KOPT-K1 (cell line): ENCODE measurements around the gene DOCK7.

Source experiments
- H3K27ac ChIP-seq: fragments of 200-600 bp; sonication (generic); 2 replicates; pipeline ENCODE4 v1.5.1; 2016; ENCODE audit warnings: antibody characterized with exemption, mild to moderate bottlenecking, low read depth, low read length; ENCODE audit not compliant: poor library complexity, severe bottlenecking
- H3K36me3 ChIP-seq: fragments of 200-600 bp; sonication (generic); 2 replicates; pipeline ENCODE4 v1.5.1; 2017; ENCODE audit warnings: antibody characterized with exemption, mild to moderate bottlenecking, low read length, moderate library complexity; ENCODE audit not compliant: insufficient read depth
- H3K9me3 ChIP-seq: fragments of 200-600 bp; sonication (generic); 2 replicates; pipeline ENCODE4 v1.5.1; 2017; ENCODE audit warnings: antibody characterized with exemption, low read length, mild to moderate bottlenecking; ENCODE audit not compliant: insufficient read depth, poor library complexity, severe bottlenecking

DOCK7 gene

GRCh38 chr1:62494137-62494536 is 194.0 kb downstream of the DOCK7 start:
- H3K27ac ChIP-seq = no peak overlapping the region
- H3K9me3 ChIP-seq = no peaks in the 10 kb centered on the region

DNA sequence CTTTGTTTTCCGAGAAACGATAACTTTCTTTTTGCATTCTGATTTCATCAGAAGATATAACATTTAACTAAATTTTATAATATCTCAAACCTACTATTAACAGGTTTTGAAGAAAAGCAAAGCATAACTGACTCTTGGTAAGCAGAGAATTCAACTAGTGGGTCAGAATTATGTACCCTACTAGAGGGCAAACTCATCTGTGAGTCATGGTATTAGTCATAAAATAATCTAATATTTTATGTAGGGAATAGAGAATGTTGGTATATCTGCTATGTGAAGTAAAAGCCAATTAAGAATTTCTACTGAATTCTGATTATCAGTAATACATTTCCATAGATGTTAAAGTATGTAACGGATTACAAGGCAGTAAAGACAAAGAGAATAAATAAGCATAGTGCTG is 194.5 kb downstream of the DOCK7 start:
- Histone ChIP-seq H3K9me3 (no peaks in the 10 kb centered on the region), H3K36me3 (peaks cover 11% of the 10 kb centered on the region), H3K27ac (no peak overlapping the region)

More at GRCh38 chr1:62494137-62494536, 194.0 kb downstream of the DOCK7 start:
- H3K36me3 ChIP-seq = peaks cover 9% of the 10 kb centered on the region

DNA sequence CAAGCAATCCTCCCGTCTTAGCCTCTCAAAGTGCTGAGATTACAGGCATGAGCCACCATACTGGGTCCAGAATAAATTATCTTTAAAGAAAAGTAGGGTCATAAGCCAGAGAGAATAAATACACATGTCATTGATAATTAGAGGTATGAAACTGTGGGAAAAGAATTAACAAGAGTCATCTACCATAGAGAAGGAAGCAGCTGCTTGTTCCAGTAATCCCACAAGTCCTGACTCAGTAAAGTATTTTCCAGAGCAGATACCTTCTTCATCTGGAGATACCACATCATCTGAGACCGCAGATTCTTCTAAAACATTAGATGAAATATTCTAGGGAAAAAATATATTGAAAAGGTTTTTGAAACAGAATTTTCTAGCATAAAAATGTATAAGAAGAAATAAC is 195.7 kb downstream of the DOCK7 start:
- Histone ChIP-seq H3K27ac (no peak overlapping the region), H3K36me3 (peaks cover 12% of the 10 kb centered on the region), H3K9me3 (no peaks in the 10 kb centered on the region)

DNA sequence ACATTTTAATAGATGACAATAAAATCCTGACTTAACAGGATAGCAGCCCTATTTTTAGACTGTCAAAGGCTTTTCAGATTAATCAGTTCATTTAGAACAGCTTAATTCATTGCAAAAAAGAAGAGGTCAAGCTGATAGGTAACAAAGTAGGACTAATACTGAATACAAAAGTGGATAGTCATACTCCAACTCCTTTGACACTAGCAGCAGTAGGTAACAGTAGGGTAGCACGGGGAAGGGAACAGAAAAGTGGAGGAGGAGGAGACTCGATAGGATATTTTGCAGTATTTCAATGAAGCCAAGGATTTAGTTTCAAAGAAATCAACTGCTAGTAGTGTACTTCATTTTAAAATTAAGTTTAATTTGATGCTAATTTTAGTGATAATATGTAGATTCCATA is 200.2 kb downstream of the DOCK7 start:
- Histone ChIP-seq H3K36me3 (0 out of 2 replicates have a peak, but pooled peaks cover 3% of the 10 kb centered on the region), H3K9me3 (no peaks in the 10 kb centered on the region), H3K27ac (no peak overlapping the region)

- Histone ChIP-seq H3K27ac (no peak overlapping the region), H3K9me3 (no peaks in the 10 kb centered on the region), H3K36me3 (0 out of 2 replicates have a peak, but pooled peaks cover 3% of the 10 kb centered on the region)
Observed at GRCh38 chr1:62484824-62485468, 203.2 kb downstream of the DOCK7 start.

GRCh38 chr1:62481681-62482080 is 206.5 kb downstream of the DOCK7 start:
- Histone ChIP-seq H3K36me3 (no peaks in the 10 kb centered on the region), H3K9me3 (no peaks in the 10 kb centered on the region), H3K27ac (no peak overlapping the region)

DNA sequence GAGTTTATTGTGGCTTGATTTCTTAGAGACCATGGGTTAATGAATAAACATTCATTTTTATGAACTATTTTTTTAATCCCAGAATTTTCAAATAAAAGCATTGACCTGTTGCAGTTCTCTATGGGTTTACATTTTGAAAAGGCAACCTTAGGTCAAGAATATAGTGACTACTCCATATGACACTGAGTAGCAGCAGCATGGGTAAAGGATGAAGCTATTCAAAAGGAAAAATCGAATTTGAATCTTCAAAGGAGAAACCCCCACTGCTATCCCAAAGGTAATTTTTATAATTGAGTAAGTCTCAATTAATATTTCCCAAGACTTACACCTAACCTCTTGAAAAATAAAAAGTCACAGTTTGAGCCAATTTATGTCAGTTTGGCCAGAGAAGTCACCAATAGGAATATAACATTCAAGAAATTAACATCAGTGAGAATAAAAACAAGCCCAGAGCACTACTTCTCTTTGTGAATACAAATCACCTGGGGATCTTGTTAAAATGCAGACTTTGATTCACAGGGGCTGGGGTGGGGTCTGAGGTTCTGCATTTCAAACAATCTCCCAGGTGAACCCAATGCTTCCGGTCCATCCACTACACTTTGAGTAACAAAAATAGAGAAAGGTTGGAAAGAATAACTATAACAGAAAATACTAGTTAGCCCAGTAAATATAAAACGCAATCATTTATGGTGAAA is 211.5 kb downstream of the DOCK7 start:
- peaks cover 40% of the 10 kb centered on the region for H3K36me3 ChIP-seq
- no peak overlapping the region for H3K27ac ChIP-seq

GRCh38 chr1:62467092-62467491 is 221.1 kb downstream of the DOCK7 start:
- no peak overlapping the region for H3K27ac ChIP-seq
- no peaks in the 10 kb centered on the region for H3K9me3 ChIP-seq
- H3K36me3 ChIP-seq = peaks cover 21% of the 10 kb centered on the region; the same call in 1 of the 2 replicates

More for the DNA sequence above, 211.5 kb downstream of the DOCK7 start:
- no peaks in the 10 kb centered on the region for H3K9me3 ChIP-seq

- no peaks in the 10 kb centered on the region for H3K9me3 ChIP-seq
- no peak overlapping the region for H3K27ac ChIP-seq
- H3K36me3 ChIP-seq = peaks cover 27% of the 10 kb centered on the region
Observed at GRCh38 chr1:62462370-62462769, 225.8 kb downstream of the DOCK7 start.

DNA sequence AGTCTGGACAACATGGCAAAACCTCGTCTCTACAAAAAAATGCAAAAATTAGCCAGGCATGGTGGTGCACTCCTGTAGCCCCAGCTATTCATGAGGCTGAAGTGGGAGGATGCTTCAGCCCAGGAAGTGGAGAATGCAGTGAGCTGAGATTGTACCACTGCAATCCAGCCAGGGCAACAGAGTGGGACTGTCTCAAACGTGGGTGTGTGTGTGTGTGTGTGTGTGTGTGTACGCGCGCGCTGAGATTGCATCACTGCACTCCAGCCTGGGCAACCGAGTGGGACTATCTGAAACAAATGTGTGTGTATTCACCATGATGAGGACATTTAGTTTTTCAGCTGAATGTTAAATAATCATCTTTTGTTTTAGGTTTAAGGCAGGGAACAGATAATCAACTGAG is 230.2 kb downstream of the DOCK7 start:
- no peaks in the 10 kb centered on the region for H3K9me3 ChIP-seq
- peaks cover 51% of the 10 kb centered on the region for H3K36me3 ChIP-seq
- no peak overlapping the region for H3K27ac ChIP-seq

DNA sequence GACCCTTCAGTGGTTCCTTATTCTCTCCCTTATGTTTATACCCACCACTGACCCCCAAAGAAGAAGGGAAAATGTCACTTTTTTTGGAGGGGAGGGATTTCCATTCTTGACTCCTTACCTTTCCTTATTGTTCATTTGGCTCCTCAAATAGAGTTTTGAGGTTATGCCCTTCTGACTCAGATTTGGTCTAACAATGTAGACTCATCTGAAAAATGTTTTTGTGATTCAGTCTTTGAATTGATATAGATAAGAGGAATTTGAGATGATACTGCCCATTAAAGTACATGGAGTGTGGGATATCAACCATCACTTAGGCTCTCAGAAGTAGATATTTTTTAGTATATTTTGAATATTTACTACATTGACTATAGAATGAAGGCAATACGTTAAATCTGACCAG is 235.2 kb downstream of the DOCK7 start:
- Histone ChIP-seq H3K27ac (no peak overlapping the region), H3K9me3 (no peaks in the 10 kb centered on the region), H3K36me3 (peaks cover 100% of the 10 kb centered on the region)

DNA sequence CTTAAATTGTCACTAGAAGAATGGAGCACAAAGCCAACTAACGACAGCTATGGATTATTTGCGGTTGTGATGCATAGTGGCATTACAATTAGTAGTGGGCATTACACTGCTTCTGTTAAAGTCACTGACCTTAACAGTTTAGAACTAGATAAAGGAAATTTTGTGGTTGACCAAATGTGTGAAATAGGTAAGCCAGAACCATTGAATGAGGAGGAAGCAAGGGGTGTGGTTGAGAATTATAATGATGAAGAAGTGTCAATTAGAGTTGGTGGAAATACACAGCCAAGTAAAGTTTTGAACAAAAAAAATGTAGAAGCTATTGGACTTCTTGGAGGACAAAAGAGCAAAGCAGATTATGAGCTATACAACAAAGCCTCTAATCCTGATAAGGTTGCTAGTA is 237.9 kb downstream of the DOCK7 start:
- H3K27ac ChIP-seq = no peak overlapping the region
- peaks cover 100% of the 10 kb centered on the region for H3K36me3 ChIP-seq
- H3K9me3 ChIP-seq = no peaks in the 10 kb centered on the region

DNA sequence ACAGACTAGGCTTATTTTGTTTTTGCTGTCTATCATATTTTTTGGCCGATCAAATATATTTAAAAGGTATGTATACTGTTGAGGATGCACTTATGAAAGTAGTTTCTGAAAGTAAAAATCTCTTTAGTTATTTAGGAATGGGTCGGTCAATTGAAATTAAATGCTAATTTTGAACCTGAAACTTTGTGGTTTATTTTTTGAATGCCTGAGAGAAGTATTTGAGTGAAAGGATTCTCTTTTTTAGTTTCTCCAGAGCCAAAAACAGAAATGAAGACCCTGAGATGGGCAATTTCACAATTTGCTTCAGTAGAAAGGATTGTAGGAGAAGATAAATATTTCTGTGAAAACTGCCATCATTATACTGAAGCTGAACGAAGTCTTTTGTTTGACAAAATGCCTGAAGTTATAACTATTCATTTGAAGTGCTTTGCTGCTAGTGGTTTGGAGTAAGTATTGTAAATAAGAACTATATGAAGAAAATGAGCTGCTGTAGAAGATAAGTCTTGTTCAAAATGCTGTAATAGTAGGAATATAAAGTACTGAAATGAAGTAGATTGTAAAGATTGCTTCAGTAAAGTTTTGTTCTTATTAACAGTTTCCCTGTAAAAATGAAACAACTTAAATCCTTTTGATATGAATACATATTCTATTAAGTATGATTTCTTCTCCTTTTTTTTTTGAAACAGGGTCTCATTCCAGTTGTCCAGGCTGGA is 239.8 kb downstream of the DOCK7 start:
- no peaks in the 10 kb centered on the region for H3K9me3 ChIP-seq
- no peak overlapping the region for H3K27ac ChIP-seq
- H3K36me3 ChIP-seq = peaks cover 100% of the 10 kb centered on the region

DNA sequence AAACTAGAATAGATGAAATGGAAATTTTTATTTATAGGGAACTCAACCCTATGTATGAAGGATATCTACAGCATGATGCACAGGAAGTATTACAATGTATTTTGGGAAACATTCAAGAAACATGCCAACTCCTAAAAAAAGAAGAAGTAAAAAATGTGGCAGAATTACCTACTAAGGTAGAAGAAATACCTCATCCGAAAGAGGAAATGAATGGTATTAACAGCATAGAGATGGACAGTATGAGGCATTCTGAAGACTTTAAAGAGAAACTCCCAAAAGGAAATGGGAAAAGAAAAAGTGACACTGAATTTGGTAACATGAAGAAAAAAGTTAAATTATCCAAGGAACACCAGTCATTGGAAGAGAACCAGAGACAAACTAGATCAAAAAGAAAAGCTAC is 243.5 kb downstream of the DOCK7 start:
- H3K9me3 ChIP-seq = no peaks in the 10 kb centered on the region
- H3K27ac ChIP-seq = no peak overlapping the region
- H3K36me3 ChIP-seq = peaks cover 99% of the 10 kb centered on the region

DNA sequence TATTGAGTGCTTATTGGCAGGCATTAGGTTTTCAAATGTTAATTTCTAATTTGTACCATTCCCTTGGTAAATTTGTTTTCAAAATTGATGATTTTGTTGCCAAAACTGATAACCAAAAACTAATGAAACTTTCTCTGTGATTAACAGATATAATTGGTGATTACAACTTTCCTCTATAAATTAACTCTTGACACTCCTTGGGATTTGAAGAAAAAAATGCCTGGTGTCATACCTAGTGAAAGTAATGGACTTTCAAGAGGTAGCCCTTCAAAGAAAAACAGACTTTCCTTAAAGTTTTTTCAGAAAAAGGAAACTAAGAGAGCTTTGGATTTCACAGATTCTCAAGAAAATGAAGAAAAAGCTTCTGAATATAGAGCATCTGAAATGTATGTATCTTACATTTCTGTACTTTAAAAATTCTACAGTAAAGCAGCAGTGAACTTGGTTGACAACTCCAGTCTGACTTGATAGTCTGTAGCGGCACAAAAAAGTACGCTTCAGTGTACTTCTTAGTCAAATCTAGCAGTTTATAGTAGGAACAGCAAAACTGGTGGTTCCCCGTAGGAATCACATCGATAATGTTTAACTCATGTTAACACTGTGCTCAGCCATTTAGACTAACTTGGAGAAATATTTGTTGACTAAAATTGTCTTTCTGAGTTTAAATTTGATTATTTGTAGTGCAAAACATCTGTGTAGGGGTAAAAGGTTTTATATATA is 248.4 kb downstream of the DOCK7 start:
- Histone ChIP-seq H3K36me3 (peaks cover 52% of the 10 kb centered on the region), H3K9me3 (no peaks in the 10 kb centered on the region), H3K27ac (peak overlapping the region; percentile 97)
